Naive thymus-derived CD4-positive, alpha-beta T cell (primary cell): Measurements from ENCODE around the gene TMEM235. TPM values are rescaled to one million over a fixed set of nuclear protein-coding genes. Genes with fewer than 3 reads are reported as not detected.

Source experiments
- ATAC-seq: fragments of 150-1000 bp; cut with Tn5 transposase; 2 replicates; pipeline ENCODE4 v1.10.0; 2021; ENCODE audit warnings: mild to moderate bottlenecking, moderate library complexity
- CTCF ChIA-PET: fragments of 350-600 bp; sonication (Branson Sonifier 250); formaldehyde crosslinking; loops from one replicate; lab custom pipeline; 2021; ENCODE audit warnings: antibody characterized with exemption; lab: Charles Lee
- POLR2A ChIA-PET: fragments of 350-600 bp; sonication (Branson Sonifier 250); formaldehyde crosslinking; loops from one replicate; lab custom pipeline; 2021; ENCODE audit warnings: antibody characterized with exemption, inconsistent platforms; lab: Charles Lee
- DNase-seq, 9 donors: peaks; one replicate each; pipeline versions ENCODE4 v3.0.0 to v3.0.0-alpha.2; 2020 to 2022; ENCODE audit warnings: mixed read lengths in 1 of 9
- H3K27ac ChIP-seq: one replicate; pipeline ENCODE4 v1.7.0; 2013; ENCODE audit warnings: mild to moderate bottlenecking, low read depth, low read length, moderate library complexity
- H3K27me3 ChIP-seq, 2 donors: one replicate each; pipeline ENCODE4 v1.7.0; 2013; ENCODE audit warnings: low read length in 2 of 2, mild to moderate bottlenecking in 2 of 2, moderate library complexity in 2 of 2; ENCODE audit not compliant: control insufficient read depth in 2 of 2, insufficient read depth in 2 of 2
- H3K36me3 ChIP-seq, 3 experiments: 1 replicate in 2 of 3; 2 replicates in 1 of 3; pipeline ENCODE4 v1.7.0; 2013; ENCODE audit warnings: low read length in 3 of 3, mild to moderate bottlenecking in 3 of 3, moderate library complexity in 1 of 3; ENCODE audit not compliant: insufficient read depth in 3 of 3, control insufficient read depth in 2 of 3
- H3K4me1 ChIP-seq, 2 donors: one replicate each; pipeline ENCODE4 v1.7.0; 2013; ENCODE audit warnings: low read length in 2 of 2, mild to moderate bottlenecking in 2 of 2, moderate library complexity in 1 of 2; ENCODE audit not compliant: control insufficient read depth in 2 of 2, insufficient read depth in 2 of 2
- H3K4me3 ChIP-seq: 2 replicates; pipeline ENCODE4 v1.7.0; 2013; ENCODE audit warnings: mild to moderate bottlenecking, low read length
- H3K9me3 ChIP-seq, 3 experiments: 1 replicate in 2 of 3; 2 replicates in 1 of 3; pipeline ENCODE4 v1.7.0; 2013; ENCODE audit warnings: low read length in 3 of 3; ENCODE audit not compliant: control insufficient read depth in 2 of 3
- H3K27ac Mint-ChIP-seq, 9 donors: one replicate each; pipeline ENCODE4 v1.8.0; 2020 to 2022; ENCODE audit warnings: mixed read lengths in 9 of 9, mild to moderate bottlenecking in 8 of 9, moderate library complexity in 5 of 9, inconsistent platforms in 2 of 9
- H3K27me3 Mint-ChIP-seq, 5 donors: one replicate each; pipeline ENCODE4 v1.8.0; 2021 to 2022; ENCODE audit warnings: mixed read lengths in 5 of 5, mild to moderate bottlenecking in 1 of 5
- H3K36me3 Mint-ChIP-seq, 5 donors: one replicate each; pipeline ENCODE4 v1.8.0; 2020 to 2022; ENCODE audit warnings: mixed read lengths in 5 of 5, mild to moderate bottlenecking in 3 of 5, inconsistent platforms in 1 of 5
- H3K4me1 Mint-ChIP-seq, 7 donors: one replicate each; pipeline ENCODE4 v1.8.0; 2020 to 2022; ENCODE audit warnings: mixed read lengths in 7 of 7, mild to moderate bottlenecking in 3 of 7, inconsistent platforms in 1 of 7
- H3K4me3 Mint-ChIP-seq, 10 donors: one replicate each; pipeline ENCODE4 v1.8.0; 2020 to 2022; ENCODE audit warnings: mild to moderate bottlenecking in 10 of 10, mixed read lengths in 10 of 10, moderate library complexity in 6 of 10, inconsistent platforms in 2 of 10
- H3K9me3 Mint-ChIP-seq, 11 donors: one replicate each; pipeline ENCODE4 v1.8.0; 2020 to 2022; ENCODE audit warnings: mixed read lengths in 11 of 11, mild to moderate bottlenecking in 4 of 11, inconsistent platforms in 1 of 11, moderate library complexity in 1 of 11
- intact Hi-C, 2 donors: fragments of 100-400 bp; cut with micrococcal nuclease; formaldehyde crosslinking; loops; one replicate each; pipeline ENCODE4 v1.15.1; 2023
- polyA plus RNA-seq, 2 donors: library from polyadenylated mRNA; unstranded; fragments of 300-500 nt; fragmentation: Illumina TruSeq; gene quantifications; one replicate each; pipeline ENCODE4 v1.2.3, GENCODE V29; 2021
- total RNA-seq, 6 experiments: library from RNA in 5 of 6; stranded (reverse) in 5 of 6; gene quantifications; 1 replicate in 5 of 6; 2 replicates in 1 of 6; pipeline ENCODE4 v1.2.3 and lab custom pipeline; 2021 to 2026

Gene TMEM235
- total and polyA plus RNA-seq, 7 experiments from 2014 or later, result not detected

GRCh38 chr17:78186692-78187595 lies 44.5 kb upstream of the TMEM235 start, which contains the start of the genes AFMID and TK1:
Gene AFMID (plus strand): TSS chr17:78187362. CDS start chr17:78187371, 9 bp downstream.
Gene TK1 (minus strand): TSS chr17:78187052. CDS start chr17:78186994, 58 bp downstream.
- no peaks in the 10 kb centered on the region for H3K9me3 ChIP-seq
- no peaks in the 10 kb centered on the region for H3K36me3 ChIP-seq
- POLR2A ChIA-PET, result interaction anchor here (0.6 to 1.5 kb wide), 2 partner anchors 42 to 60 kb away, joined by 3 read pairs; no protein-coding TSS in a partner anchor
- peaks cover 0 to 5% of the 10 kb centered on the region in 2 donors for H3K4me1 ChIP-seq
- peak; percentile 95 for ATAC-seq
- CTCF ChIA-PET, result interaction anchor here (0.7 kb wide), 2 partner anchors 80 to 135 kb away, joined by 3 to 11 read pairs; no protein-coding TSS in a partner anchor
- no peaks in the 10 kb centered on the region for H3K27me3 ChIP-seq
- no peak within 1 kb of the TSS for H3K27ac ChIP-seq
- H3K4me3 Mint-ChIP-seq, result peak within 1 kb of the TSS; percentile 75 to 91 (median 85)
- H3K4me3 ChIP-seq, result peak within 1 kb of the TSS; percentile 62
- DNase-seq, result peak; percentile 33 to 96 (median 56)
- intact Hi-C loops, result loop anchor here in 1 of 2 donors (1.0 to 2.0 kb wide), 3 partner anchors 18 to 47 kb away; partner anchors contain the start of genes BIRC5 and SYNGR2
- H3K27me3 Mint-ChIP-seq, result no peaks in the 10 kb centered on the region
- H3K9me3 Mint-ChIP-seq, result peaks cover 0 to 1% (median 0%) of the 10 kb centered on the region in 11 donors
- H3K36me3 Mint-ChIP-seq, result peaks cover 0 to 3% (median 0%) of the 10 kb centered on the region in 5 donors
- peak within 1 kb of the TSS in 8 of 9 donors; percentile 14 to 81 (median 63) for H3K27ac Mint-ChIP-seq
- peaks cover 0 to 39% (median 13%) of the 10 kb centered on the region in 7 donors for H3K4me1 Mint-ChIP-seq

GRCh38 chr17:78196716-78197115 lies 34.7 kb upstream of the TMEM235 start:
- intact Hi-C loops, result no loop called here
- Mint-ChIP-seq H3K9me3 (no peaks in the 10 kb centered on the region), H3K4me3 (no peak overlapping the region), H3K27ac (no peak overlapping the region), H3K4me1 (peaks cover 0 to 3% (median 0%) of the 10 kb centered on the region in 7 donors), H3K36me3 (peaks cover 0 to 4% (median 0%) of the 10 kb centered on the region in 5 donors), H3K27me3 (no peaks in the 10 kb centered on the region)
- no peak for DNase-seq
- ChIA-PET CTCF (no interaction called here), POLR2A (interaction anchor here (0.5 kb wide), 1 partner anchor 15 kb away, joined by 4 read pairs; no protein-coding TSS in a partner anchor)
- Histone ChIP-seq H3K36me3 (no peaks in the 10 kb centered on the region), H3K9me3 (no peaks in the 10 kb centered on the region), H3K27ac (no peak overlapping the region), H3K27me3 (no peaks in the 10 kb centered on the region), H3K4me1 (no peaks in the 10 kb centered on the region), H3K4me3 (no peak overlapping the region)
- no peak for ATAC-seq

- Mint-ChIP-seq H3K4me1 (peaks cover 0 to 3% (median 0%) of the 10 kb centered on the region in 7 donors), H3K9me3 (no peaks in the 10 kb centered on the region), H3K27ac (no peak overlapping the region), H3K4me3 (no peak overlapping the region), H3K27me3 (no peaks in the 10 kb centered on the region), H3K36me3 (peaks cover 0 to 4% (median 0%) of the 10 kb centered on the region in 5 donors)
- Histone ChIP-seq H3K27ac (no peak overlapping the region), H3K27me3 (no peaks in the 10 kb centered on the region), H3K36me3 (no peaks in the 10 kb centered on the region), H3K4me3 (no peak overlapping the region), H3K9me3 (no peaks in the 10 kb centered on the region), H3K4me1 (no peaks in the 10 kb centered on the region)
- ChIA-PET CTCF (no interaction called here), POLR2A (interaction anchor here (0.5 kb wide), 1 partner anchor 15 kb away, joined by 4 read pairs; no protein-coding TSS in a partner anchor)
- ATAC-seq (no peak), DNase-seq (no peak)
- intact Hi-C loops, result no loop called here
These were observed 34.1 kb upstream of the TMEM235 start for GRCh38 chr17:78197147-78197832.

GRCh38 chr17:78200451-78200850 lies 31.0 kb upstream of the TMEM235 start:
- peaks cover 0 to 3% (median 0%) of the 10 kb centered on the region in 7 donors for H3K4me1 Mint-ChIP-seq
- intact Hi-C loops, result no loop called here
- ChIA-PET CTCF (no interaction called here), POLR2A (no interaction called here)
- H3K4me3 ChIP-seq, result no peak overlapping the region
- H3K27ac ChIP-seq, result no peak overlapping the region
- H3K4me1 ChIP-seq, result no peaks in the 10 kb centered on the region
- H3K9me3 Mint-ChIP-seq, result no peaks in the 10 kb centered on the region
- peaks cover 0 to 3% (median 0%) of the 10 kb centered on the region in 5 donors for H3K36me3 Mint-ChIP-seq
- H3K4me3 Mint-ChIP-seq, result no peak overlapping the region
- DNase-seq, result no peak
- H3K9me3 ChIP-seq, result no peaks in the 10 kb centered on the region
- H3K27me3 Mint-ChIP-seq, result no peaks in the 10 kb centered on the region
- peak overlapping the region in 1 of 9 donors; percentile 55 for H3K27ac Mint-ChIP-seq
- no peaks in the 10 kb centered on the region for H3K36me3 ChIP-seq
- ATAC-seq, result no peak
- no peaks in the 10 kb centered on the region for H3K27me3 ChIP-seq

- intact Hi-C loops, result no loop called here
- Mint-ChIP-seq H3K4me1 (peaks cover 0 to 3% (median 0%) of the 10 kb centered on the region in 7 donors), H3K36me3 (peaks cover 0 to 4% (median 0%) of the 10 kb centered on the region in 5 donors), H3K9me3 (no peaks in the 10 kb centered on the region), H3K27ac (no peak overlapping the region), H3K4me3 (no peak overlapping the region), H3K27me3 (no peaks in the 10 kb centered on the region)
- Histone ChIP-seq H3K27me3 (no peaks in the 10 kb centered on the region), H3K9me3 (no peaks in the 10 kb centered on the region), H3K4me3 (no peak overlapping the region), H3K36me3 (no peaks in the 10 kb centered on the region), H3K27ac (no peak overlapping the region), H3K4me1 (no peaks in the 10 kb centered on the region)
- ATAC-seq, result no peak
- ChIA-PET POLR2A (no interaction called here), CTCF (interaction anchor here (0.5 to 0.7 kb wide), 3 partner anchors 27 to 185 kb away, joined by 3 to 4 read pairs (median 4); no protein-coding TSS in a partner anchor)
- no peak for DNase-seq
These were observed 28.8 kb upstream of the TMEM235 start for GRCh38 chr17:78202666-78203065.

GRCh38 chr17:78204387-78205123 lies 26.9 kb upstream of the TMEM235 start:
- peaks cover 0 to 2% (median 0%) of the 10 kb centered on the region in 5 donors for H3K36me3 Mint-ChIP-seq
- ChIA-PET POLR2A (no interaction called here), CTCF (no interaction called here)
- H3K4me3 Mint-ChIP-seq, result no peak overlapping the region
- H3K36me3 ChIP-seq, result no peaks in the 10 kb centered on the region
- no peaks in the 10 kb centered on the region for H3K27me3 Mint-ChIP-seq
- peaks cover 0 to 3% (median 0%) of the 10 kb centered on the region in 7 donors for H3K4me1 Mint-ChIP-seq
- ATAC-seq (no peak), DNase-seq (no peak)
- no peaks in the 10 kb centered on the region for H3K4me1 ChIP-seq
- intact Hi-C loops, result no loop called here
- H3K27ac ChIP-seq, result no peak overlapping the region
- no peaks in the 10 kb centered on the region for H3K9me3 Mint-ChIP-seq
- no peaks in the 10 kb centered on the region for H3K9me3 ChIP-seq
- no peak overlapping the region for H3K4me3 ChIP-seq
- no peaks in the 10 kb centered on the region for H3K27me3 ChIP-seq
- no peak overlapping the region for H3K27ac Mint-ChIP-seq
